Thyroid gland (tissue), 4 donors: ENCODE data around the gene PTPRN2.

ENCODE experiments used
- CTCF ChIP-seq, 6 experiments: fragments of 200-600 bp in 3 of 6; fragments of 450-650 bp in 3 of 6; sonication (generic) in 3 of 6; IDR thresholded peaks; one replicate each; pipeline ENCODE4 v1.5.1; 2016 to 2019; ENCODE audit warnings: antibody characterized with exemption in 6 of 6, mild to moderate bottlenecking in 2 of 6, inconsistent platforms in 1 of 6, moderate library complexity in 1 of 6
- POLR2A ChIP-seq, 2 donors: fragments of 450-650 bp; IDR thresholded peaks; one replicate each; pipeline ENCODE4 v1.6.1; 2017; ENCODE audit warnings: antibody characterized with exemption in 2 of 2, mild to moderate bottlenecking in 2 of 2, moderate library complexity in 1 of 2

- no peak for TF ChIP-seq CTCF (IDR thresholded peaks at IDR 0.05)
- no peak for TF ChIP-seq POLR2A (IDR thresholded peaks at IDR 0.05)
Measured at GRCh38 chr7:158446706-158447105, 140.9 kb downstream of the PTPRN2 start.
